Mesenchymal stem cell (in vitro differentiated cells and primary cell): ENCODE data around the gene DDX25.
A peak's percentile ranks its signal among the peaks of the same experiment; 100 is the strongest.

ENCODE experiments used
- DNase-seq: peaks from one replicate; pipeline ENCODE4 v3.0.0-alpha.2; 2013
- H2AFZ ChIP-seq: one replicate; pipeline ENCODE4 v1.6.1; 2013; ENCODE audit warnings: low read depth, mild to moderate bottlenecking, control low read depth, inconsistent platforms, low read length, moderate library complexity
- H2AK5ac ChIP-seq: 2 replicates; pipeline ENCODE4 v1.6.1; 2013; ENCODE audit warnings: low read length, moderate library complexity, mild to moderate bottlenecking, inconsistent platforms; ENCODE audit not compliant: severe bottlenecking
- H2BK120ac ChIP-seq: one replicate; pipeline ENCODE4 v1.6.1; 2013; ENCODE audit warnings: low read depth, mild to moderate bottlenecking, inconsistent platforms, low read length, moderate library complexity
- H2BK12ac ChIP-seq, 2 experiments: one replicate each; pipeline ENCODE4 v1.6.1; 2013; ENCODE audit warnings: inconsistent platforms in 2 of 2, low read length in 2 of 2, mild to moderate bottlenecking in 2 of 2, moderate library complexity in 2 of 2, control low read depth in 1 of 2
- H2BK15ac ChIP-seq: one replicate; pipeline ENCODE4 v1.6.1; 2013; ENCODE audit warnings: mild to moderate bottlenecking, low read depth, inconsistent platforms; ENCODE audit not compliant: poor library complexity, severe bottlenecking
- H2BK5ac ChIP-seq: 2 replicates; pipeline ENCODE4 v1.6.1; 2013; ENCODE audit warnings: low read depth, mild to moderate bottlenecking, low read length, control low read depth, inconsistent platforms; ENCODE audit not compliant: poor library complexity, severe bottlenecking
- H3K14ac ChIP-seq, 2 experiments: one replicate each; pipeline ENCODE4 v1.6.1; 2013; ENCODE audit warnings: inconsistent platforms in 2 of 2, low read length in 2 of 2, control low read depth in 1 of 2, mild to moderate bottlenecking in 1 of 2, moderate library complexity in 1 of 2
- H3K18ac ChIP-seq, 2 experiments: one replicate each; pipeline ENCODE4 v1.6.1; 2013; ENCODE audit warnings: inconsistent platforms in 2 of 2, low read length in 2 of 2, control low read depth in 1 of 2, low read depth in 1 of 2, mild to moderate bottlenecking in 1 of 2
- H3K23ac ChIP-seq, 2 experiments: one replicate each; pipeline ENCODE4 v1.6.1; 2013; ENCODE audit warnings: inconsistent platforms in 2 of 2, low read length in 2 of 2, mild to moderate bottlenecking in 2 of 2, moderate library complexity in 2 of 2, control low read depth in 1 of 2
- H3K27ac ChIP-seq: 2 replicates; pipeline ENCODE4 v1.5.1; 2013; ENCODE audit warnings: mild to moderate bottlenecking, moderate library complexity, low read length, control low read depth, inconsistent platforms; ENCODE audit not compliant: poor library complexity, severe bottlenecking
- H3K27me3 ChIP-seq, 2 experiments: 2 replicates each; pipeline versions ENCODE4 v1.6.1 to v1.7.0; 2013; ENCODE audit warnings: low read length in 2 of 2, mild to moderate bottlenecking in 2 of 2, moderate library complexity in 2 of 2, control low read depth in 1 of 2, inconsistent platforms in 1 of 2; ENCODE audit not compliant: control insufficient read depth in 1 of 2, insufficient read depth in 1 of 2
- H3K36me3 ChIP-seq, 2 experiments: 2 replicates each; pipeline versions ENCODE4 v1.6.1 to v1.7.0; 2013; ENCODE audit warnings: low read length in 2 of 2, control low read depth in 1 of 2, inconsistent platforms in 1 of 2, low read depth in 1 of 2, mild to moderate bottlenecking in 1 of 2; ENCODE audit not compliant: insufficient read depth in 2 of 2, control insufficient read depth in 1 of 2
- H3K4ac ChIP-seq, 2 experiments: one replicate each; pipeline ENCODE4 v1.6.1; 2013; ENCODE audit warnings: inconsistent platforms in 2 of 2, low read length in 2 of 2, mild to moderate bottlenecking in 2 of 2, moderate library complexity in 2 of 2, control low read depth in 1 of 2, low read depth in 1 of 2
- H3K4me1 ChIP-seq: 2 replicates; pipeline ENCODE4 v1.6.1; 2013; ENCODE audit warnings: low read depth, low read length, control low read depth; ENCODE audit not compliant: control insufficient read depth, insufficient read depth
- H3K4me2 ChIP-seq: 2 replicates; pipeline ENCODE4 v1.6.1; 2013; ENCODE audit warnings: low read length, mild to moderate bottlenecking, inconsistent platforms; ENCODE audit not compliant: poor library complexity, severe bottlenecking
- H3K4me3 ChIP-seq, 2 experiments: 2 replicates each; pipeline versions ENCODE4 v1.5.1 to v1.7.0; 2013; ENCODE audit warnings: low read length in 2 of 2, mild to moderate bottlenecking in 2 of 2, control low read depth in 1 of 2, low read depth in 1 of 2; ENCODE audit not compliant: insufficient read depth in 1 of 2
- H3K79me1 ChIP-seq: replicated peaks from 2 replicates; pipeline ENCODE4 v1.6.1; 2013; ENCODE audit warnings: mild to moderate bottlenecking, control low read depth, low read length, inconsistent platforms; ENCODE audit not compliant: poor library complexity, severe bottlenecking
- H3K9ac ChIP-seq: 2 replicates; pipeline ENCODE4 v1.7.0; 2013; ENCODE audit warnings: mild to moderate bottlenecking, low read length, moderate library complexity
- H3K9me3 ChIP-seq: 2 replicates; pipeline ENCODE4 v1.7.0; 2013; ENCODE audit warnings: mild to moderate bottlenecking, low read length; ENCODE audit not compliant: control insufficient read depth
- H4K8ac ChIP-seq: one replicate; pipeline ENCODE4 v1.6.1; 2013; ENCODE audit warnings: inconsistent platforms, mild to moderate bottlenecking, low read length, moderate library complexity
- H4K91ac ChIP-seq: one replicate; pipeline ENCODE4 v1.6.1; 2013; ENCODE audit warnings: mild to moderate bottlenecking, low read length, inconsistent platforms
- WGBS: methylation state at CpG from one replicate; pipeline ENCODE4 v1.1.7; 2013; ENCODE audit warnings: mixed read lengths; 5-methylcytosine and 5-hydroxymethylcytosine counted together

DDX25 gene

GRCh38 chr11:125887373-125888324 is 16.7 kb upstream of the DDX25 start, which contains the start of gene HYLS1:
Gene HYLS1 (plus strand): TSS chr11:125887668. CDS start chr11:125899369, 11,701 bp downstream.
- WGBS: 6% methylated on average over 74 of the region's 91 CpGs

GRCh38 chr11:125890447-125891100 is 13.7 kb upstream of the DDX25 start:
- WGBS: 63% methylated on average over 1 of the region's 3 CpGs
- Histone ChIP-seq H2BK12ac (no peak overlapping the region), H3K27me3 (no peaks in the 10 kb centered on the region), H2AK5ac (no peak overlapping the region), H3K36me3 (peaks cover 7 to 30% of the 10 kb centered on the region in 2 experiments), H2BK120ac (no peak overlapping the region), H3K9me3 (no peaks in the 10 kb centered on the region), H4K91ac (no peak overlapping the region), H3K18ac (no peak overlapping the region), H2AFZ (no peak overlapping the region), H3K23ac (no peak overlapping the region), H3K9ac (no peak overlapping the region), H3K4ac (no peak overlapping the region), H2BK5ac (no peak overlapping the region), H3K4me2 (no peak overlapping the region), H3K4me3 (no peak overlapping the region), H2BK15ac (no peak overlapping the region), H3K27ac (no peak overlapping the region), H3K4me1 (peaks cover 6% of the 10 kb centered on the region), H3K14ac (no peak overlapping the region), H3K79me1 (peaks cover 11% of the 10 kb centered on the region), H4K8ac (no peak overlapping the region)
- no peak for DNase-seq

More at GRCh38 chr11:125887373-125888324, 16.7 kb upstream of the DDX25 start, which contains the start of gene HYLS1:
- Histone ChIP-seq H2BK15ac (peak within 1 kb of the TSS; percentile 89), H3K9me3 (no peaks in the 10 kb centered on the region), H3K27me3 (no peaks in the 10 kb centered on the region), H3K36me3 (peaks cover 0 to 2% of the 10 kb centered on the region in 2 experiments), H2AK5ac (no peak within 1 kb of the TSS), H3K4me1 (peaks cover 6% of the 10 kb centered on the region), H3K23ac (peak within 1 kb of the TSS in 1 of 2 experiments; percentile 46), H3K79me1 (peaks cover 2% of the 10 kb centered on the region), H3K18ac (peak within 1 kb of the TSS; percentile 92 to 97), H2AFZ (peak within 1 kb of the TSS; percentile 99), H4K91ac (peak within 1 kb of the TSS; percentile 36), H2BK12ac (peak within 1 kb of the TSS; percentile 66 to 72), H3K14ac (peak within 1 kb of the TSS in 1 of 2 experiments; percentile 91), H2BK120ac (no peak within 1 kb of the TSS), H2BK5ac (peak within 1 kb of the TSS; percentile 95), H3K4ac (peak within 1 kb of the TSS; percentile 62 to 95), H4K8ac (peak within 1 kb of the TSS; percentile 96), H3K4me2 (peak within 1 kb of the TSS; percentile 64), H3K27ac (peak within 1 kb of the TSS; percentile 35), H3K4me3 (peak within 1 kb of the TSS; percentile 79 to 94), H3K9ac (peak within 1 kb of the TSS; percentile 88)
- DNase-seq: peak; percentile 94

GRCh38 chr11:125892071-125892470 is 12.2 kb upstream of the DDX25 start:
- no peak overlapping the region for H3K18ac ChIP-seq
- no peak overlapping the region for H4K8ac ChIP-seq
- DNase-seq: no peak

GRCh38 chr11:125892994-125893393 is 11.3 kb upstream of the DDX25 start:
- no peak overlapping the region for H4K91ac ChIP-seq
- H3K14ac ChIP-seq: no peak overlapping the region
- peak overlapping the region; percentile 87 for H3K27ac ChIP-seq
- H3K23ac ChIP-seq: no peak overlapping the region
- H3K9me3 ChIP-seq: no peaks in the 10 kb centered on the region
- H3K27me3 ChIP-seq: no peaks in the 10 kb centered on the region
- peaks cover 5% of the 10 kb centered on the region for H3K4me1 ChIP-seq
- no peak overlapping the region for H3K4me3 ChIP-seq
- H2BK15ac ChIP-seq: no peak overlapping the region
- H2BK120ac ChIP-seq: no peak overlapping the region
- H2BK5ac ChIP-seq: no peak overlapping the region
- no peak overlapping the region for H2AK5ac ChIP-seq
- no peak overlapping the region for H2AFZ ChIP-seq
- H3K18ac ChIP-seq: no peak overlapping the region
- H3K36me3 ChIP-seq: peaks cover 7 to 37% of the 10 kb centered on the region in 2 experiments
- H3K4ac ChIP-seq: no peak overlapping the region
- H4K8ac ChIP-seq: no peak overlapping the region
- H2BK12ac ChIP-seq: no peak overlapping the region
- no peak overlapping the region for H3K4me2 ChIP-seq
- no peak for DNase-seq
- peaks cover 17% of the 10 kb centered on the region for H3K79me1 ChIP-seq
- H3K9ac ChIP-seq: no peak overlapping the region

More at GRCh38 chr11:125892071-125892470, 12.2 kb upstream of the DDX25 start:
- Histone ChIP-seq H3K4ac (no peak overlapping the region), H2BK5ac (no peak overlapping the region), H3K27ac (no peak overlapping the region), H2AK5ac (no peak overlapping the region), H3K4me1 (peaks cover 6% of the 10 kb centered on the region), H3K9ac (no peak overlapping the region), H3K79me1 (peaks cover 17% of the 10 kb centered on the region), H2AFZ (no peak overlapping the region), H3K4me2 (no peak overlapping the region), H3K14ac (no peak overlapping the region), H3K23ac (no peak overlapping the region), H2BK15ac (no peak overlapping the region), H2BK12ac (no peak overlapping the region), H2BK120ac (no peak overlapping the region), H3K9me3 (no peaks in the 10 kb centered on the region), H3K27me3 (no peaks in the 10 kb centered on the region), H3K4me3 (no peak overlapping the region), H3K36me3 (peaks cover 7 to 34% of the 10 kb centered on the region in 2 experiments), H4K91ac (no peak overlapping the region)
